Activated CD4-positive, alpha-beta T cell treated with anti-CD3 and anti-CD28 coated beads, Interleukin-10, Interleukin-2, amounts not matched to agents 100 ng/mL and 50 ng/mL, durations not matched to agents 16 hours and 8 hours (primary cell): ENCODE measurements around the gene RPS6KB2.
"Not testable (repeated sequence)": the region's sequence is repeated elsewhere in the genome, so short reads cannot be mapped to it uniquely, and the experiment has no call there.

Source experiments
- DNase-seq: peaks from one replicate; pipeline ENCODE4 v3.0.0-alpha.2; 2020

The RPS6KB2 gene

GRCh38 chr11:67448220-67448609 is 19.9 kb downstream of the RPS6KB2 start:
- DNase-seq = no peak

- DNase-seq = no peak
Measured at GRCh38 chr11:67449116-67449844, 21.0 kb downstream of the RPS6KB2 start.

- no peak for DNase-seq
Measured at GRCh38 chr11:67450796-67451657, 22.7 kb downstream of the RPS6KB2 start.

GRCh38 chr11:67451658-67451976 is 23.3 kb downstream of the RPS6KB2 start:
- no peak for DNase-seq

GRCh38 chr11:67452141-67452952 is 24.1 kb downstream of the RPS6KB2 start, which contains the start of gene GPR152:
Gene GPR152 (minus strand): TSS chr11:67452729. CDS start chr11:67452724, 5 bp downstream.
- no peak for DNase-seq

GRCh38 chr11:67453816-67454732 is 25.8 kb downstream of the RPS6KB2 start:
- DNase-seq = no peak

GRCh38 chr11:67455054-67455453 is 26.8 kb downstream of the RPS6KB2 start, which contains the start of gene CABP4:
Gene CABP4 (plus strand): TSS chr11:67455354. CDS start chr11:67455424, 70 bp downstream.
- no peak for DNase-seq

- no peak for DNase-seq
Measured at GRCh38 chr11:67456068-67456705, 27.9 kb downstream of the RPS6KB2 start.

GRCh38 chr11:67457453-67457852 is 29.2 kb downstream of the RPS6KB2 start:
- no peak for DNase-seq

GRCh38 chr11:67458266-67458665 is 30.0 kb downstream of the RPS6KB2 start:
- DNase-seq = no peak

GRCh38 chr11:67463186-67463585 is 34.9 kb downstream of the RPS6KB2 start:
- no peak for DNase-seq

- DNase-seq = no peak
Measured at GRCh38 chr11:67463680-67464410, 35.6 kb downstream of the RPS6KB2 start.

GRCh38 chr11:67464411-67465188 is 36.3 kb downstream of the RPS6KB2 start:
- DNase-seq = peak; percentile 97

GRCh38 chr11:67465189-67465510 is 36.9 kb downstream of the RPS6KB2 start:
- DNase-seq = no peak

- not testable (repeated sequence) for DNase-seq
Measured at GRCh38 chr11:67465530-67465929, 37.2 kb downstream of the RPS6KB2 start.

GRCh38 chr11:67466367-67466766 is 38.1 kb downstream of the RPS6KB2 start:
- DNase-seq = no peak

- DNase-seq = no peak
Measured at GRCh38 chr11:67466962-67467771, 38.9 kb downstream of the RPS6KB2 start.

- DNase-seq = no peak
Measured at GRCh38 chr11:67468056-67468455, 39.8 kb downstream of the RPS6KB2 start.

GRCh38 chr11:67468456-67468758 is 40.1 kb downstream of the RPS6KB2 start:
- no peak for DNase-seq
